HCT116 (cell line): ENCODE results near the gene CHST12. TPM values are rescaled to one million over a fixed set of nuclear protein-coding genes. Genes with fewer than 3 reads are reported as not detected.
A peak's percentile ranks its signal among the peaks of the same experiment; 100 is the strongest.

Source experiments
- ATAC-seq: fragments of 200-7000 bp; cut with Tn5 transposase; 2 replicates; pipeline ENCODE4 v1.9.1; 2020; ENCODE audit warnings: mild to moderate bottlenecking, moderate library complexity
- BruUV-seq: library from RNA; stranded (reverse); fragments of 400-500 nt; replicated peaks from 2 replicates; lab custom pipeline; 2021; lab: Mats Ljungman, UMichigan
- CTCF ChIA-PET: fragments of 300-600 bp; sonication (Branson Sonifier 250); formaldehyde crosslinking; loops from one replicate; lab custom pipeline; 2021; ENCODE audit warnings: antibody characterized with exemption; lab: Charles Lee
- POLR2A ChIA-PET: fragments of 300-600, 350-600 bp; sonication (Branson Sonifier 250); formaldehyde crosslinking; loops from one replicate; lab custom pipeline; 2021; ENCODE audit warnings: antibody characterized with exemption; lab: Charles Lee
- RAD21 ChIA-PET, 2 experiments: fragments of 300-600 bp; sonication (Branson Sonifier 250); formaldehyde crosslinking; loops; one replicate each; lab custom pipeline; 2023; ENCODE audit warnings: low total read pairs in 2 of 2; ENCODE audit not compliant: uncharacterized antibody in 2 of 2, unreplicated experiment in 2 of 2, low non-redundant PET in 1 of 2; lab: Charles Lee
- DNase-seq: peaks from one replicate; pipeline ENCODE4 v3.0.0-alpha.2; 2010; ENCODE audit warnings: low read depth, low spot score
- H2AFZ ChIP-seq: fragments of 200-600 bp; shearing (Covaris generic), sonication (generic); 2 replicates; pipeline ENCODE4 v1.6.1; 2017; ENCODE audit warnings: low read depth, mixed run types, mixed read lengths, antibody characterized with exemption, low read length; ENCODE audit not compliant: poor library complexity, severe bottlenecking
- H3K27ac ChIP-seq: 2 replicates; pipeline ENCODE4 v1.5.1; 2012; ENCODE audit warnings: low read depth, low read length
- H3K27me3 ChIP-seq: fragments of 200-600 bp; sonication (generic); 2 replicates; pipeline ENCODE4 v1.6.1; 2016; ENCODE audit warnings: mixed run types, low read length, mixed read lengths; ENCODE audit not compliant: insufficient read depth
- H3K36me3 ChIP-seq, 2 experiments: fragments of 200-500 bp in 1 of 2; fragments of 200-600 bp in 1 of 2; sonication (Bioruptor generic) in 1 of 2; sonication (generic) in 1 of 2; 2 replicates each; pipeline versions ENCODE4 v1.5.1 to v1.6.1; 2014 to 2016; ENCODE audit warnings: low read length in 2 of 2, inconsistent platforms in 1 of 2, mixed read lengths in 1 of 2, mixed run types in 1 of 2; ENCODE audit not compliant: insufficient read depth in 2 of 2, control insufficient read depth in 1 of 2
- H3K4me1 ChIP-seq, 2 experiments: fragments of 200-600 bp in 1 of 2; sonication (generic) in 1 of 2; 2 replicates each; pipeline versions ENCODE4 v1.5.1 to v1.6.1; 2012 to 2017; ENCODE audit warnings: low read length in 2 of 2, inconsistent platforms in 1 of 2, mild to moderate bottlenecking in 1 of 2, mixed read lengths in 1 of 2, mixed run types in 1 of 2, moderate library complexity in 1 of 2; ENCODE audit not compliant: insufficient read depth in 2 of 2, control insufficient read depth in 1 of 2
- H3K4me2 ChIP-seq: fragments of 200-600 bp; sonication (generic); 2 replicates; pipeline ENCODE4 v1.6.1; 2017; ENCODE audit warnings: mixed run types, low read length, mixed read lengths
- H3K4me3 ChIP-seq, 2 experiments: fragments of 200-600 bp in 1 of 2; sonication (generic) in 1 of 2; replicated peaks in 1 of 2; 2 replicates each; pipeline ENCODE4 v1.5.1; 2011 to 2016; ENCODE audit warnings: low read length in 2 of 2, control low read depth in 1 of 2, low read depth in 1 of 2, mild to moderate bottlenecking in 1 of 2, mixed read lengths in 1 of 2, mixed run types in 1 of 2
- H3K79me2 ChIP-seq: fragments of 200-600 bp; sonication (generic); 2 replicates; pipeline ENCODE4 v1.6.1; 2017; ENCODE audit warnings: mild to moderate bottlenecking, mixed run types, low read length, moderate library complexity, mixed read lengths; ENCODE audit not compliant: insufficient read depth
- H3K9ac ChIP-seq: fragments of 200-600 bp; sonication (generic); 2 replicates; pipeline ENCODE4 v1.6.1; 2016; ENCODE audit warnings: low read length, mixed read lengths
- H3K9me2 ChIP-seq: fragments of 200-600 bp; sonication (generic), shearing (Covaris generic); 2 replicates; pipeline ENCODE4 v1.6.1; 2017; ENCODE audit warnings: mixed run types, mild to moderate bottlenecking, moderate library complexity; ENCODE audit not compliant: insufficient read depth
- H3K9me3 ChIP-seq, 2 experiments: fragments of 200-500 bp in 1 of 2; fragments of 200-600 bp in 1 of 2; sonication (Bioruptor generic) in 1 of 2; sonication (generic) in 1 of 2; 2 replicates each; pipeline ENCODE4 v1.6.1; 2014 to 2017; ENCODE audit warnings: low read length in 2 of 2, mixed read lengths in 2 of 2, inconsistent platforms in 1 of 2, low read depth in 1 of 2, mild to moderate bottlenecking in 1 of 2, mixed run types in 1 of 2, moderate library complexity in 1 of 2; ENCODE audit not compliant: control insufficient read depth in 1 of 2, insufficient read depth in 1 of 2
- H4K20me1 ChIP-seq: fragments of 200-600 bp; sonication (generic), shearing (Covaris generic); 2 replicates; pipeline ENCODE4 v1.6.1; 2017; ENCODE audit warnings: mixed run types, mild to moderate bottlenecking, moderate library complexity; ENCODE audit not compliant: insufficient read depth
- EGR1 ChIP-seq: IDR thresholded peaks from 2 replicates; pipeline ENCODE4 v1.6.1; 2012; ENCODE audit warnings: low read depth
- ELF1 ChIP-seq: IDR thresholded peaks from 2 replicates; pipeline ENCODE4 v1.6.1; 2012; ENCODE audit warnings: low read depth, borderline replicate concordance
- EZH2 ChIP-seq: fragments of 200-600 bp; sonication (generic); IDR thresholded peaks from 2 replicates; pipeline ENCODE4 v1.6.1; 2017; ENCODE audit warnings: antibody characterized with exemption, mixed run types
- EZH2phosphoT487 ChIP-seq: fragments of 200-600 bp; IDR thresholded peaks from 2 replicates; pipeline ENCODE4 v1.6.1; 2018; ENCODE audit warnings: antibody characterized with exemption, borderline replicate concordance
- POLR2A ChIP-seq: IDR thresholded peaks from 2 replicates; pipeline ENCODE4 v1.7.0; 2011; ENCODE audit warnings: borderline replicate concordance; ENCODE audit not compliant: insufficient read depth, insufficient read length; ENCODE audit errors: extremely low read depth
- RAD21 ChIP-seq: IDR thresholded peaks from 2 replicates; pipeline ENCODE4 v1.6.1; 2012; ENCODE audit warnings: low read depth, mild to moderate bottlenecking
- SP1 ChIP-seq: IDR thresholded peaks from 2 replicates; pipeline ENCODE4 v1.6.1; 2012; ENCODE audit warnings: low read depth
- TCF7L2 ChIP-seq: IDR thresholded peaks from 2 replicates; pipeline ENCODE4 v1.7.0; 2011; ENCODE audit warnings: borderline replicate concordance, inconsistent platforms; ENCODE audit not compliant: insufficient read depth, insufficient read length; ENCODE audit errors: extremely low read depth
- intact Hi-C: fragments of 100-400 bp; cut with micrococcal nuclease; formaldehyde crosslinking; loops from 2 replicates; pipeline ENCODE4 v1.10.0; 2022
- total RNA-seq: library from RNA; stranded (reverse); gene quantifications from one replicate; pipeline ENCODE4 v1.2.1, GENCODE V29; 2021; ENCODE audit not compliant: unreplicated experiment
- TF ChIP-seq, protein P1 (sequence below), 3 experiments: fragments of 200-600 bp in 1 of 3; sonication (generic) in 1 of 3; IDR thresholded peaks in 2 of 3; conservative IDR thresholded peaks in 1 of 3; 2 replicates each; pipeline ENCODE4 v1.5.1; 2012 to 2017; ENCODE audit warnings: low read depth in 2 of 3, low read length in 2 of 3, antibody characterized with exemption in 1 of 3, borderline replicate concordance in 1 of 3, control low read depth in 1 of 3, mild to moderate bottlenecking in 1 of 3, mixed read lengths in 1 of 3, mixed run types in 1 of 3, moderate library complexity in 1 of 3; ENCODE audit not compliant: insufficient read depth in 1 of 3
- TF ChIP-seq, protein P2 (sequence below): IDR thresholded peaks from 2 replicates; pipeline ENCODE4 v1.6.1; 2012

CHST12 gene
- total RNA-seq, 1 experiment from 2014 or later: 14.2 TPM

DNA sequence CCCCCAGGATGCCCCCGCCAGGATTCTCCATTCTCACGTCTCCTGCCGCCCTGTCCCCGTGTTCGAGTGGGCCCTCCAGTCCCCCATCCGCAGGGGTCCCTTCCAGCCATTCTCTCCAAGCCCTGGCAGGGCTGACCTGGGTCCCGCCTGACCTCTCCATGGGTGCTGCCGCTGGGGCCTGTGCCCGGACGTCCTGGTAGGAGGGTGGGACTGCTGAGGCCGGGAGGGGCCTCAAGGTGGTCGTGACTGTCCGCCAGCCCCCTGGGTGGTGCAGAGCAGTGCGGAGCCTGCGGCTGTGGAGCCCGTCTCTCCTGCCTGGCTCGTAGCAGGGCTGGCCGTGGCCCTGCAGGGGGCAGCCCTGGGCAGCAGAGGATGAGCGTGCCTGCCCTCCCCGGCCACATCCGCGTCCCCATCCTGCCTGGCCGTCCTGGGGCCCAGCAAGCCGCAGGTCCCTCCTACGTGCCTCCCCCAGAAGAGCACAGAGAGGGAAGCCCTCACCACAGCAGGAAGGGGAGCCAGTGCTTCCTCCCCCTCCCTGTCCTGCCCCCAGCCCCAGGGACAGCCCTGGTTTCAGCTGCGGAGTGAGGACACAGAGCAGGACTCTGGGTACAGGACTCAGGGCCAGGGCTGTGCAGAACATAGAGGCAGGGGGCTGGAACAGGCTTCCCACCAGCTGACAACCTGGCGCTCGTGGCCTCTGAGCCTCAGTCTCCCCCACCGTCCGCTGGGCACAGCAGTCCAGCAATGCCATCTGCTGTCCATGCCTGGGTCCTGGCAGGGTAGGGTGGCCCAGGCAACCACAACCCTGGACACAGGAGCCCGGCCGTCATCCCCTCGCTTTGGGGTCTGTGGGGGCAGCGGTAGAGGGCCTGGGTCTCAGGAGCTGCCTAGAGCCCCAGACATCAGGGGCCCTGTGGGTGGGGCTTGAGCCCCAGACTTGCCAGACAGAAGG is 74.3 kb downstream of the CHST12 start:
- no peaks in the 10 kb centered on the region for H4K20me1 ChIP-seq
- no peaks in the 10 kb centered on the region for H3K36me3 ChIP-seq
- RAD21 ChIA-PET: interaction anchor here in 1 of 2 experiments (0.7 kb wide), 1 partner anchor 11 kb away, joined by 3 read pairs; no protein-coding TSS in a partner anchor
- ATAC-seq (peak; percentile 97), DNase-seq (peak; percentile 16)
- H3K4me1 ChIP-seq: peaks cover 7 to 11% of the 10 kb centered on the region in 2 experiments; a peak in 2 of 4 replicates
- peaks cover 0 to 5% of the 10 kb centered on the region in 2 experiments; a peak in 2 of 4 replicates for H3K9me3 ChIP-seq
- POLR2A ChIA-PET: no interaction called here
- CTCF ChIA-PET: no interaction called here
- H3K79me2 ChIP-seq: no peaks in the 10 kb centered on the region
- no peak overlapping the region for H3K27ac ChIP-seq
- no peaks in the 10 kb centered on the region for H3K9me2 ChIP-seq
- no peak overlapping the region for H2AFZ ChIP-seq
- peak; percentile 93 for TF ChIP-seq RAD21
- TF ChIP-seq, protein P1, sequence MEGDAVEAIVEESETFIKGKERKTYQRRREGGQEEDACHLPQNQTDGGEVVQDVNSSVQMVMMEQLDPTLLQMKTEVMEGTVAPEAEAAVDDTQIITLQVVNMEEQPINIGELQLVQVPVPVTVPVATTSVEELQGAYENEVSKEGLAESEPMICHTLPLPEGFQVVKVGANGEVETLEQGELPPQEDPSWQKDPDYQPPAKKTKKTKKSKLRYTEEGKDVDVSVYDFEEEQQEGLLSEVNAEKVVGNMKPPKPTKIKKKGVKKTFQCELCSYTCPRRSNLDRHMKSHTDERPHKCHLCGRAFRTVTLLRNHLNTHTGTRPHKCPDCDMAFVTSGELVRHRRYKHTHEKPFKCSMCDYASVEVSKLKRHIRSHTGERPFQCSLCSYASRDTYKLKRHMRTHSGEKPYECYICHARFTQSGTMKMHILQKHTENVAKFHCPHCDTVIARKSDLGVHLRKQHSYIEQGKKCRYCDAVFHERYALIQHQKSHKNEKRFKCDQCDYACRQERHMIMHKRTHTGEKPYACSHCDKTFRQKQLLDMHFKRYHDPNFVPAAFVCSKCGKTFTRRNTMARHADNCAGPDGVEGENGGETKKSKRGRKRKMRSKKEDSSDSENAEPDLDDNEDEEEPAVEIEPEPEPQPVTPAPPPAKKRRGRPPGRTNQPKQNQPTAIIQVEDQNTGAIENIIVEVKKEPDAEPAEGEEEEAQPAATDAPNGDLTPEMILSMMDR (IDR thresholded peaks at IDR 0.05 in 2 of 3, conservative IDR thresholded peaks at IDR 0.05 in 1 of 3; ENCODE audit: borderline replicate concordance in 1 of 3, insufficient read depth in 1 of 3, low read depth in 2 of 3, low read length in 2 of 3): peak; percentile 66 to 82 (median 67)
- TF ChIP-seq TCF7L2: no peak
- H3K4me2 ChIP-seq: peak overlapping the region; percentile 21
- no peak overlapping the region for H3K4me3 ChIP-seq
- intact Hi-C loops: no loop called here
- H3K27me3 ChIP-seq: no peaks in the 10 kb centered on the region
- no TSS peak for BruUV-seq
- H3K9ac ChIP-seq: no peak overlapping the region

DNA sequence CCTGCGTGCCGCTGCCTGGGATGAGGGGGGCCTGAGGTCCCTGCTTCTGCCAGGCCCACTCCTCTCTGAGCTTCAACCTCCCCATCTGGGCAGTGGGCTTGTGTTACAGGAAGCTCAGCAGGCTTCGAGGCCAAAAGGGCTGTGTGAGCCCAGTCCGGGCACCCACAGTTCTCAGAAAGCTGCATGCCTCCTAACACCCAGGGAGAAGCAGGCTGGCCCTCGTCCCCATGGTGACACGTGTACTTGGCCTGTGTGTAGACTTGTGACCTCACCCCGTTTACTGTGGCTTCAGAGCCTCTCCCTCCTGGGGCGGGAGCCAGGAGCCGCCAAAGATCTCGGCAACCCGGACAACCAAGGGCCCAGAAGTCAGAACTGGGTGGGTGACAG is 75.0 kb downstream of the CHST12 start:
- H2AFZ ChIP-seq: no peak overlapping the region
- H3K4me1 ChIP-seq: peaks cover 7 to 11% of the 10 kb centered on the region in 2 experiments; a peak in 2 of 4 replicates
- no peaks in the 10 kb centered on the region for H4K20me1 ChIP-seq
- H3K4me3 ChIP-seq: no peak overlapping the region
- ChIA-PET CTCF (no interaction called here), POLR2A (interaction anchor here (1.9 kb wide), 1 partner anchor 10 kb away, joined by 4 read pairs; no protein-coding TSS in a partner anchor), RAD21 (no interaction called here)
- intact Hi-C loops: no loop called here
- H3K27ac ChIP-seq: no peak overlapping the region
- no peak for DNase-seq
- BruUV-seq: no TSS peak
- no peaks in the 10 kb centered on the region for H3K36me3 ChIP-seq
- no peak overlapping the region for H3K9ac ChIP-seq
- ATAC-seq: no peak
- H3K9me2 ChIP-seq: no peaks in the 10 kb centered on the region
- H3K4me2 ChIP-seq: no peak overlapping the region
- H3K9me3 ChIP-seq: peaks cover 3 to 12% of the 10 kb centered on the region in 2 experiments; a peak in 2 of 4 replicates
- H3K79me2 ChIP-seq: no peaks in the 10 kb centered on the region
- H3K27me3 ChIP-seq: no peaks in the 10 kb centered on the region
- TF ChIP-seq, protein P2, sequence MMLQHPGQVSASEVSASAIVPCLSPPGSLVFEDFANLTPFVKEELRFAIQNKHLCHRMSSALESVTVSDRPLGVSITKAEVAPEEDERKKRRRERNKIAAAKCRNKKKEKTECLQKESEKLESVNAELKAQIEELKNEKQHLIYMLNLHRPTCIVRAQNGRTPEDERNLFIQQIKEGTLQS: no peak
- TF ChIP-seq, protein P1 (IDR thresholded peaks at IDR 0.05 in 2 of 3, conservative IDR thresholded peaks at IDR 0.05 in 1 of 3; ENCODE audit: borderline replicate concordance in 1 of 3, insufficient read depth in 1 of 3, low read depth in 2 of 3, low read length in 2 of 3): no peak
- TF ChIP-seq EZH2phosphoT487 (no peak), EGR1 (no peak), SP1 (no peak), ELF1 (no peak), EZH2 (no peak), POLR2A (no peak)
